BJ (cell line): Measurements from ENCODE around the gene TERB1. TPM values are rescaled to one million over a fixed set of nuclear protein-coding genes. Genes with fewer than 3 reads are reported as not detected.

Source experiments
- CTCF ChIA-PET: fragments of 350-600 bp; formaldehyde crosslinking; extraction: SDS; loops from one replicate; lab custom pipeline; 2021; ENCODE audit warnings: antibody characterized with exemption, inconsistent platforms; lab: Yijun Ruan, JAX
- POLR2A ChIA-PET: fragments of 300-600 bp; sonication (Branson Sonifier 250); formaldehyde crosslinking; extraction: SDS; loops from one replicate; lab custom pipeline; 2021; ENCODE audit warnings: antibody characterized with exemption; lab: Charles Lee
- DNase-seq: peaks from one replicate; pipeline ENCODE4 v3.0.0-alpha.2; 2011; ENCODE audit warnings: low read depth
- H3K27me3 ChIP-seq: 2 replicates; pipeline ENCODE4 v1.6.0; 2011; ENCODE audit warnings: low read length; ENCODE audit not compliant: control insufficient read depth, insufficient read depth
- H3K36me3 ChIP-seq: 2 replicates; pipeline ENCODE4 v1.5.1; 2011; ENCODE audit warnings: low read length; ENCODE audit not compliant: control insufficient read depth, insufficient read depth
- H3K4me3 ChIP-seq: 2 replicates; pipeline ENCODE4 v1.5.1; 2011; ENCODE audit warnings: low read depth, mild to moderate bottlenecking, control low read depth, low read length
- CTCF ChIP-seq: IDR thresholded peaks from 2 replicates; pipeline ENCODE4 v1.5.1; 2011; ENCODE audit warnings: low read depth, mild to moderate bottlenecking, control low read depth, inconsistent platforms, low read length, moderate library complexity; ENCODE audit not compliant: insufficient read depth
- polyA plus RNA-seq: library from polyadenylated mRNA; depleted of rRNA; stranded (reverse); fragments of >200 nt; gene quantifications from 2 replicates; pipeline ENCODE4 v1.2.3, GENCODE V29; 2011

Gene TERB1
- polyA plus RNA-seq, 1 experiment, result not detected

- H3K27me3 ChIP-seq, result no peaks in the 10 kb centered on the region; the same call in 1 of the 2 replicates
- no peaks in the 10 kb centered on the region for H3K36me3 ChIP-seq
- ChIA-PET CTCF (no interaction called here), POLR2A (no interaction called here)
- H3K4me3 ChIP-seq, result no peak overlapping the region
- DNase-seq, result no peak
- TF ChIP-seq CTCF, result no peak
These were observed 14.0 kb downstream of the TERB1 start for GRCh38 chr16:66787427-66787826.

- CTCF ChIA-PET, result no interaction called here
- no peak for TF ChIP-seq CTCF
- Histone ChIP-seq H3K36me3 (no peaks in the 10 kb centered on the region), H3K27me3 (no peaks in the 10 kb centered on the region; the same call in 1 of the 2 replicates), H3K4me3 (no peak overlapping the region)
- no peak for DNase-seq
- POLR2A ChIA-PET, result no interaction called here
These were observed 14.8 kb downstream of the TERB1 start for GRCh38 chr16:66786551-66786950.

GRCh38 chr16:66776457-66776856, 24.9 kb downstream of the TERB1 start:
- ChIA-PET POLR2A (no interaction called here), CTCF (no interaction called here)
- TF ChIP-seq CTCF, result no peak
- H3K36me3 ChIP-seq, result no peaks in the 10 kb centered on the region
- H3K27me3 ChIP-seq, result no peaks in the 10 kb centered on the region
- H3K4me3 ChIP-seq, result no peak overlapping the region
- DNase-seq, result no peak

GRCh38 chr16:66774981-66775380, 26.4 kb downstream of the TERB1 start:
- CTCF ChIA-PET, result interaction anchor here (0.7 kb wide), 1 partner anchor 9 kb away, joined by 3 read pairs; no protein-coding TSS in a partner anchor
- no peak for DNase-seq
- H3K27me3 ChIP-seq, result no peaks in the 10 kb centered on the region
- TF ChIP-seq CTCF, result no peak
- no peak overlapping the region for H3K4me3 ChIP-seq
- H3K36me3 ChIP-seq, result no peaks in the 10 kb centered on the region
- POLR2A ChIA-PET, result no interaction called here

GRCh38 chr16:66758086-66758485, 43.3 kb downstream of the TERB1 start:
- CTCF ChIA-PET, result no interaction called here
- DNase-seq, result no peak
- H3K27me3 ChIP-seq, result no peaks in the 10 kb centered on the region; the same call in 1 of the 2 replicates
- H3K4me3 ChIP-seq, result no peak overlapping the region
- TF ChIP-seq CTCF, result no peak
- no peaks in the 10 kb centered on the region for H3K36me3 ChIP-seq
- POLR2A ChIA-PET, result no interaction called here
